ENCODE measurements around the gene RBMS1.
"Not testable (repeated sequence)": the region's sequence is repeated elsewhere in the genome, so short reads cannot be mapped to it uniquely, and the experiment has no call there.

The RBMS1 gene

GRCh38 chr2:160501370-160501769 is 7.8 kb upstream of the RBMS1 start:
- no peak for DNase-seq

DNA sequence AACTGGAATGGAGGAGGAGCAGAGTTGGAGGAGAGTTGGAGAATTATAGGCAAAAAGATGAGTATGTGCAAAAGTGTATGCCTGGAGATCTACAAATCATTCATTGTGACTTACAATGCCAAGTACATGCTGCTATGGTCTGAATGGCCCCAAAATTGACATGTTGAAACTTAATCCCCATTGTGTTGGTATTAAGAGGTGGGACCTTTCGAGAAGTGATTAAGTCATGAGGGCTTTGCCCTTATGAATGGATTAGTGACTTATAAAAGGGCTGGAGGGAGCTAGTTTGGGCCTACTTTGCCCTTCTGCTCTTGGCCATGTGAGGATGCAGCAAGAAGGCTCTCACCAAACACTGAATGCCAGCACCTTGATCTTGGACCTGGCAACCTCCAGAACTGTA is 6.3 kb upstream of the RBMS1 start:
- DNase-seq, result no peak

GRCh38 chr2:160498137-160498536 is 4.5 kb upstream of the RBMS1 start:
- no peak for DNase-seq

- no peak for DNase-seq
These were observed 616 bp upstream of the RBMS1 start for GRCh38 chr2:160494201-160494644.

DNA sequence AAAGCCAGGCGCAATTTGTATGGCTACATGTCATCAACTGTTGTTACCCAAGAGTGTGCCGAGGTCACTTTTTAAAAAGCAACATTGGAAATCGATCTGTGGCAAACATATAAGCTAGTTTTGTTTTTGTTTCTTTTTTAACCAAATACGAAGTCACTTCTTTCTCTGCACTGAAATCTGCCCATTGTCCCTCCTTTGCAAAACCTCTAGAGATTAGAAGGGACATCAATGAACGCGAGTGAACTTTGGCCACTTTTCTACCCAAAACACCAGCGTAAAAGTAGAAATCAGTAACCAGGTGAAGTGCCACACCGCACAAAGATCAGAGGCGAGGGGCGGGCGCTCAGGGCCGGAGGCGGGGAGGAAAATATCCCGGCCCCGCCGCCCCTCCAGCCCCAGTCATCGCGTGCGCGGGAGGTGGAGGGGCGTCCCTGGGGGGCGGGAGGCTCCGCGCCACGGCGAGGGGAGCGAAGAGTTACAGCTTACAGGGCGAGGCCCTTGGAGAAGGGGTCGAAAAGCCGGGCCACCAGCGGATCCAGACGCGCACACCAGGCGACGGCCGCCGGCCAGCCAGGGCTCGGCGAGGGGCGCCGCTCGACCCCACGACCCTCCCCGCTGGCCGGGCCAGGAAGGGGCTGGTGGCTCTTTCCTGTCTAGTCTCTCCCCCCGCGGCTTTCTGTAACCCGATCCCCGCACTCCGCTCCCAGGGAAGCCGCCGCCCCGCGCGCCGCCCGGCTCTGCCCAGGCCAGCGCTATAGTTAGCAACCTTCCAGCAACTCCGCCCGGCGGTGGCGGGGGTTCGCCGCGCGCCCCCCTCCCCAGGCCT is 993 bp downstream of the RBMS1 start:
- DNase-seq, result peak; percentile 30

DNA sequence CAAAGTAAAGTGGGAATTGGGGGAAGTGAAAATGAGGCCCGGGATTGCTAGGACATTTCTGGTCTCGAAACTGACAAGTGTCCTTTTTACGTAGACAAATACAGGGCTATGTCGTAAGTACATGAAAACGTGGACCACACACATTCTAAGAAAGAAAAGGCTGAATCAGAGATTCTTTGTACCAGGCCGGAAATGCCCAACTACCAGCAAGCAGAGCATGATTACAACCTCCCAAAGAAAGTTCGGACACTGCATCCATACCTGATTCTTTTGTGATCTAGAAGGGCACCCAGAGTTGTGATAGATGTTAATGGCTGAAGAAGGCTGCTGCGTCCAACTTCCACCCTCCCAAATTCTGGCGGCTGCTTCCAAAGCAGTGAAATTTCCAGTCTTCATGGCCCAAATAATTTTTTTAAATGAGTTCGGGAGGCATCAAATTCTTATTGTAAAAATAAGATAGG is 1.7 kb downstream of the RBMS1 start:
- no peak for DNase-seq

DNA sequence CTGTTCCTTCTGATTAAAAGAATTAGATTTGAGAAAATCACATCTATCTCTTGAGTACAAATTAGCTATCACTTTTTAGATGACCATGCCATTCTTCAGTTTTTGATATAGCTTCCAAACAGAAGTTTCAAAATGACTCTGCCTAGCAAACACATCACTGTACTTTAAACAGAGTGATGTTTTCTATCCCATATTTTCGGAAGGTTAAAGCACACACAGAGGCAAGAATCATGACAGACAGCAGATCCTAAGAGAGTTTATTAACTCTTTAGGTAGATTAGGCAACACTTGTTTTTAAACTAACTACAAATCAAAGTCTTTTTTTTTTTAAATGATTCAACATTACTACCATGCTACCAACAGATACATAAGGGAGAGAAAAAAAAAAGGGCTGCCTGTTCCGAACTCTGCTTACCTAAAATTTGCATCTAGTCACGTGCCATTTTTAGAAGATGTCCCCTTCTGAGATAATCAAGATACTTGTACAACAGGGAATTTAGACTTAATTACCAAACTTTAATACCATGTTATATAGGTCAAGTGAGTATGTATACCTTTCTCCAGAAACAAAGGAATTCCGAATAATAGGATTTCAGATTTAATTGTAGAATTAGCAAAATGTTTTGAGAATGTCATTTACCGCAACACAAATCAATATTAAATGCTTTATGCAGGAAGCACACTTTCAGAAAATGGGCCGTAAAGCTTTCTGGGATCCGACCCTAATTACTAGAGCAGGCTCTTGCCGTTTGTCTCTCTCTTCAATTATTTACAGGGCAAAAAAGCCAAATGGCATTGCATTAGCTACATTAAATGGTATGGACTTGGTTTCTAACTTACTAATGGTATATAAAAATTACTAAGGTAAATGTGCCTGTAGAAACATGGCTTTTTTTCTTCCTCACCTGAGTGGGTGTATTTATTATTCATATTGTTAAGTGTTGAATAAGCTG is 2.6 kb downstream of the RBMS1 start:
- DNase-seq, result no peak

DNA sequence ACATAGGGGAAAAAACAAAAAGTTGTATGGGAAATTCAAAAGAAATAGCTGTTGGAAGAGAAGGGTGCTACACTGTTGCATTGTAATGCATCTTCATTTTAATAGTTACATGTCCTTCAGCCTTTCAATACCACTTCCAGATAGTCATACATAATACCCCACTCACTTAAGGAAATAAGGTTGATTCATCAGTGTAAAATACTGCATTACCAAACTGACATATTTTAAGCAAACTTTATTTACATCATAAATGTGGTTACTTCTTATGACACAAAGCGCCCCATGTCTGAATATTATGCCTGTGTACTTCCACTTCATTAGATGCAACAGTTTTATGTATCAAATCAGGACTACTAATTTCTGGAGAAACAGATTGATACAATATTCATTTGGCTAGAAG is 4.5 kb downstream of the RBMS1 start:
- DNase-seq, result no peak

DNA sequence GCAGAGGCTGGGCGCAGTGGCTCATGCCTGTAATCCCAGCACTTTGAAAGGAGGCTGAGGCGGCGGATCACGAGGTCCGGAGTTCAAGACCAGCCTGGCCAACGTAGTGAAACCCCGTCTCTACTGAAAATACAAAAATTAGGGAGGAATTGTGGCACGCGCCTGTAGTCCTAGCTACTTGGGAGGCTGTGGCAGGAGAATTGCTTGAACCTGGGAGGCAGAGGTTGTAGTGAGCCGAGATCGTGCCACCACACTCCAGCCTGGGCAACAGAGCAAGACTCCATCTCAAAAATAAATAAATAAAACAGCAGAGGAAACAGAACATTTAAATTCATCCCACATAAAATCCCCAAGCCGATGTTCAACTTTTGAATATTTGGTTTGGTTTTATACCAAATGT is 5.3 kb downstream of the RBMS1 start:
- not testable (repeated sequence) for DNase-seq

DNA sequence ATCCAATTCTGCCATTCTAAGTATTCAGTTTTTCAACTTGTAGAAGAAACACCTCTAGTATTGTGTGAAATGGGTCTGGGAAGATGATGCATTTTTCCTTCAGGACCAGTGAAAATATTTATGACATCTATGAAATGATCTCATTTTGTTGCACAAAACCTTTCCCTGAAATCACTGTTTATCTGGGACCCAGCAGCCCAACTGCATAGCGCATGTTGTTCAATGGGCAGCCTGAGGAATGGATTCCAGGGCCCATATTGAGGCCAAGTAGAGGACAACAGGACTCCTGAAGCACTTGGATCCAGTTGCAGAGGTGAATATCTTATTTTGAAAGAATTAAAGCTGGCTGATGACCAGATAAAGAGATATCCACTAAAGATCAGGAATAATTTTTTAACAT is 7.3 kb downstream of the RBMS1 start:
- DNase-seq, result no peak

- DNase-seq, result no peak
These were observed 8.6 kb downstream of the RBMS1 start for GRCh38 chr2:160484859-160485520.

GRCh38 chr2:160482673-160483072 is 10.9 kb downstream of the RBMS1 start:
- no peak for DNase-seq

GRCh38 chr2:160479269-160479668 is 14.3 kb downstream of the RBMS1 start:
- no peak for DNase-seq

- no peak for DNase-seq
These were observed 14.9 kb downstream of the RBMS1 start for GRCh38 chr2:160478660-160479059.

DNA sequence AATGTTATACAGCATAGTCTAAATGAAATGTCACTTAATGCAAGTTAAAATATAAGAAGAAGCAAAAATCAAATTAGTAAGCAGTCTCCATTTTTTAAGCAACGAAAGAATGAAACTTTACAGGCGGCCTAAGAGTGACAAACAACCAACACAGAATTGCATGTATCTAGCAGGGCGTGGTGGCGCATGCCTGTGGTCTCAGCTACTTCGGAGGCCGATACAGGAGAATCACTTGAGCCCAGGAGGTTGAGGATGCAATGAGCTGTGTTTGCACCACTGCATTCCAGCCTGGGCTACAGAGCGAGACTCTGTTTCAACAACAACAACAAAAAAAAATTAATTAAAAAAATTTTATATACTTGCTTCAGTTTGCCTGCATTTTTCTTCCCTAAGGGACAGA is 16.6 kb downstream of the RBMS1 start:
- DNase-seq, result no peak

DNA sequence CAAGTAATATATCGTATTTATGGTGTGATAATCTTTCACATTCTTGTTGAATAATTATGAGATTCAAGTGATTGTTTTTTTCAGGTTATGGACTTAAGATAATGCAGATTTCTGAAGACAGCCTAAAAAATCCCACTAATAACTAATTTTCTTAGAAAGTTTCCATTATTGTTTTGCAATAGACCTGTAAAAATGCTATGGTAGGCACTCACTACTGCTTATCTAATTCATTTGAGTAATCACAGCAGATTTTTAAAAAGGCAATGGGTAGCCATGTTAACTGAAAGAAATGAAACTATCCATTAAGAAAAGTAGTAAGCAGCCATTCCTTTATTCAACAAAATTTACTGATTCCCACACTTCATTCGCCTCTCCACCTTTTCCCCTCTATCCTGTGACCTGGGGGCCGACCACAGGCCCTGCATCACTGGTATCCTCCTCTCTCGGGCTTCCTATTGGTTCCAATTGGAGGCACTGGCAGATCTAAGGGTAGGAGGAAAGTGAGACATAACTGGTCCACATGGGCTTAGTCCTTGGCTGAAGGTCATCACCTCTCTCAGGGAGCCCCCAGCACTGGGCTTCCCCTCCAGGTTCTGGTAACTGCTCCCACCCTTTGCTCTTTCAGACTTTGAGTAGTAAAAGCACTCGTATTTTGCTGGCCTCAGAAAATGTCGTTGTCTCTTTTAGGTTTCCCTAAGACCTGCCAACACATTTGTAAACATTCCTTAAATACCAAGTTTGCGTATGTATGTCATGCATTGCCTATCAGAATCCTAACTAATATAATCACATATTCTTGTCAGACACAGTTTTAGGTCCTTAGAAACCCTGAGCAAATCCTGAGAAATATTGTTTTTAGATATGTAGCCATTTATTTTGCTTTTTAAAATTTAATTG is 18.5 kb downstream of the RBMS1 start:
- DNase-seq, result no peak

DNA sequence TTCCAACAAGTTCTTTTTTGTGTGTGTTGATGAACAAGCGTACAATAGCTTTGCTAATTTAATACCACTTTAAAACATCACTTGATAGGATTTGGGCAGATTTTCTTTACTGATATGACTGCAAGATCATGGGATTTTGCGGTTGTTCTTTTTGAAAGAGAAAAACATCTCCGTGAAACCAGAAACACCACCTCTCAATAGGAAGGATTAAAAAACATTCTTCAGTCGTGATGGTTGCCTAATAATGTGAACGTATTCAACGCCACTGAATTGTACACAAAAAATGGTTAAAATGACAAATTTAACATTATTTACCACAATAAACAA is 19.3 kb downstream of the RBMS1 start:
- DNase-seq, result no peak

GRCh38 chr2:160473468-160474318 is 19.9 kb downstream of the RBMS1 start:
- DNase-seq, result no peak

DNA sequence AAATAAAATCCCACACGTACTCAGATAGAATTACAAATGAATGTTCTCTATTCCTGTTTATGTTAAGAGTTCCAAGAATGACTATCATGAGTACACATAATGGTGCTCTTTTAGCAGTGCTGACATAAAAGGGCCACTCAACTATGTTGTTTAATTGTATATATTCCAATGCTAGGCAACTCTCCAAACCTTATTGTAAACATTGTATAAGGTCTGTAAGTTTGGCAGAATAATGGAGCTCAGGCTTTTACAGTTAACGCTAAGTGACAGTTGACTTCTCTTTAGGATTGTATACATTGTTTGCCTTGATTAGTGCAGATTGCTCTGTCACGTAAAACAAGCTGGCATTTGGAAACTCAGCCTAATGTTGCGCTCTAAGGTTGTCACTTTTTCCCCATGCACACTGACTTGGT is 20.8 kb downstream of the RBMS1 start:
- no peak for DNase-seq

DNA sequence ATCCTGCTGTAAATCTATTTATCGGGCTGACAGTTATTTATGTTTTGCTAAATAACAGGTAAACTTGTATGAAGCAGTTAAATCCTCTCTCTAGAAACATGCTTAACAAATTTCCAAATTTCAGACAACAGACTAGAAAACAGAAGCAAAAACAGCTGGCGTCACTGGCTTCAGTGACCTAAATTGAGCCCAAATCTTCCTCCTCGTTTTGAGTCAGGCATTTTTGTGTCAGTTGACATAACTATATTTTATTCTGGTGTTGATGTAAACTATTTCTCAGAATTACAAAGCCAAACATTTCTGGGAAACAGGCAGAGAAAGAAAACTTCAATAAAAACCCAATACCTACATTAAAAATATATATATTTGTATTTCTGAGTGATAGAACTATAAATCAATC is 21.7 kb downstream of the RBMS1 start:
- DNase-seq, result no peak

DNA sequence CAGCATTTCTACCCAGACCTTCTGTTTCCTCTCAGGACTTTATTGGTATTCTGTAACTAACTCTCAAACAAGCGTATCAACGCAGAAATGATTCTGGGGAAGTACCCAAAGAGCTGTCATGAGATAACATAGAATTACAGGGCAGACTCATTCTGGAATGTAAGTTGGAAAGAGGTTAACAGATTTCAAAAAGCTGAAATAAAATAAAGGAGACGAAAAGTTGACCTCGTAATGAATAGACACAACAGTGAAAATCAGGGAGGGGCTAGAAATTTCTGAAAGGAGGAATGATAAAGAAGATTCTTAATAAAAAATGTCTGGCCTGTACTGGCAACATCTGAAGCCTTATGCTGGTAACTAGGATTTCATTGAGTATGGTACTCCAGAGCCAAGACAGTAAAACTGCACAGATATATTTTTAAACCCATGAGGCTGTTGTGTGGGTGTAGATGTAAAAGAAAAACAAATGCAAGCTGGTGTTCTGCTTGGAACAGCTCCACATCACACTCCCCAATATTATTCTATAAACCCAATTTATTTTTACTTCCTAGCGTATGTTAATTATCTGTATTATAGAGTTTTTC is 23.9 kb downstream of the RBMS1 start:
- DNase-seq, result no peak

Measured in activated gamma-delta T cell (primary cell).